Activated naive CD4-positive, alpha-beta T cell treated with anti-CD3 and anti-CD28 coated beads, Interleukin-2, amount 50 U/mL, for 72 hours (primary cell): ENCODE results near the gene SURF1. TPM values are rescaled to one million over a fixed set of nuclear protein-coding genes. Genes with fewer than 3 reads are reported as not detected.

Experiments used
- ATAC-seq, 2 donors: fragments of 150-1000 bp; cut with Tn5 transposase; 2 replicates each; pipeline ENCODE4 v1.10.0; 2021; ENCODE audit warnings: mild to moderate bottlenecking in 2 of 2, moderate library complexity in 2 of 2
- DNase-seq, 2 donors: peaks; one replicate each; pipeline ENCODE4 v3.0.0; 2021 to 2022; ENCODE audit warnings: low spot score in 2 of 2
- H3K27ac Mint-ChIP-seq, 2 donors: one replicate each; pipeline ENCODE4 v1.8.0; 2022; ENCODE audit warnings: mild to moderate bottlenecking in 2 of 2, mixed read lengths in 2 of 2
- H3K36me3 Mint-ChIP-seq, 2 donors: one replicate each; pipeline ENCODE4 v1.8.0; 2022; ENCODE audit warnings: mixed read lengths in 2 of 2
- H3K9me3 Mint-ChIP-seq, 2 donors: one replicate each; pipeline ENCODE4 v1.8.0; 2022; ENCODE audit warnings: mixed read lengths in 2 of 2
- total RNA-seq, 2 donors: library from RNA; stranded (reverse); gene quantifications; one replicate each; pipeline ENCODE4 v1.2.3, GENCODE V29; 2022

The SURF1 gene
- total RNA-seq, 2 donors from 2014 or later = 20.2 to 24.9 TPM

- no peak for DNase-seq
- Mint-ChIP-seq H3K36me3 (peaks cover 6 to 12% of the 10 kb centered on the region in 2 donors), H3K27ac (peak overlapping the region; percentile 73 to 95), H3K9me3 (no peaks in the 10 kb centered on the region)
- no peak for ATAC-seq
Observed at GRCh38 chr9:133354766-133355165, 1.5 kb downstream of the SURF1 start.

DNA sequence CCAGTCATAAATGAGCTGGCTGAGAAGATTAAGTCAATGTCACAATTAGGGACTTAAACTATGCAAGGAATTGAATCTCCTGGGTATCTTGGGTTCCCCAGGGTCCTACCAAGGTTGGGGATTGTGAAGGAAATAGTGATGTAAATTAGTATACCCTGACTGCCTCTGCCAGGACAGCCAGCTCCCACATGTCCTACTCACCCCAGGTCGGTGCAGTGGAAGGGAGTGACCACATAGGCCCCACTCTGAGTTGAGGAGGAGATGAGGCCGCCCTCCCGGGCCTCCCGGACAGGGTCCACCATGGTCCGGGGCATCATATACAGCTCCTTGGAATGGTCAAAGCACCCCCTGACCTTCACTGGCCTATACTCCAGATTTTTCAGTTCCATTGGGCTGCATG lies 2.7 kb downstream of the SURF1 start:
- no peaks in the 10 kb centered on the region for H3K9me3 Mint-ChIP-seq
- DNase-seq = no peak
- H3K27ac Mint-ChIP-seq = peak overlapping the region in 1 of 2 donors; percentile 60
- peaks cover 18 to 24% of the 10 kb centered on the region in 2 donors for H3K36me3 Mint-ChIP-seq
- no peak for ATAC-seq

DNA sequence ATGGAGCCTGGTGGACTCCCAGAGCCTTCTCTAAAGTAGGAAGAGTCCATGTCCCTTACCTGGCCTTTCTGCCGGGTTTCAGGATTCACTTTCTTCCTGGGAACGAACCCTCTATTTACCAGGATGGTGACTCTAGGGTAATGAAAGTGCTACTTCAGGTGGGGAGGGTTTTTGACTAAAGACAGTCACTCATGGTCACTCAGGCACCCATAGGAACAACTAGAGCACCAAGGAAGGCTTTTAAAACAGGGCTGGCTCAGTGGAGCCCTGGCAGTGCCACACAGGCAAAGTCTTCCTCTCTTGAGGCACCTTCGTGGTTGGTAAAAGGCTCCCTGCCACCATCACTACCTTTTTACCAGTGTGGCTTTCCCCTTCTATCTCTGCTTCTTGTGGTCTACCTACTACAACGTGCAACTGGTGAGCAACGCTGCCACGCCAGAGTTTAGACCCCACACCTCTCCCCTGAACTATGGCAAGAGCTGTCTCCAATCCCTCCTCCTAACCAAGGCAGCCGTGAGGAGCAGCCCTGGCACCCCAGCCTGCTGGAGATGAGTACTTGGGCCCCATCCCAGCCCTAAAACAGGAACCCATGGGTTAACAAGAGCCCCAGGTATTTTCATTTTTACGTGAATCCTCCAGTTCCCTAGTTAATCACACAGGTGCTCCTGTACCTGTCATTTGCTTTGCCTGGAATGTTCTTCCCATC lies 3.5 kb downstream of the SURF1 start:
- Mint-ChIP-seq H3K36me3 (peaks cover 26 to 32% of the 10 kb centered on the region in 2 donors), H3K27ac (peak overlapping the region; percentile 60 to 91), H3K9me3 (no peaks in the 10 kb centered on the region)
- ATAC-seq (no peak), DNase-seq (no peak)

GRCh38 chr9:133351908-133352634 lies 4.2 kb downstream of the SURF1 start:
- Mint-ChIP-seq H3K9me3 (no peaks in the 10 kb centered on the region), H3K36me3 (peaks cover 29 to 32% of the 10 kb centered on the region in 2 donors), H3K27ac (peak overlapping the region; percentile 60 to 91)
- peak in 1 of 2 donors; percentile 10 for ATAC-seq
- DNase-seq = no peak

DNA sequence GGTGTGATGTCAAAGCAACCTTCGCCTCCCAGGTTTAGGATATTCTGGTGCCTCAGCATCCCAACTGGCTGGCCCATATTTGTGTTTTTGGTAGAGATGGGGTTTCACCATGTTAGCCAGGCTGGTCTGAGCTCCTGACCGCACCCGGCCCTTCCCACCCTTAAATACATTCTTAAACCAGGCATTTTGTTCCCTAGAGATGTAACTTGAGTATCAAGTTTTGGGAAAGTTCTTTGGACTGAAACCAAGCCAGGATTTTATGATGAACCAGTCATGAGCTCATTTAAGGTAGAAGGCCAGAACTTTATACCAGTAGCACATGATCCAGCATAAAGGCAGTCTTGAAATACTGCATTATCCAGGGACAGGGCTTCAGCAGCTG lies 4.8 kb downstream of the SURF1 start:
- peaks cover 32 to 35% of the 10 kb centered on the region in 2 donors for H3K36me3 Mint-ChIP-seq

DNA sequence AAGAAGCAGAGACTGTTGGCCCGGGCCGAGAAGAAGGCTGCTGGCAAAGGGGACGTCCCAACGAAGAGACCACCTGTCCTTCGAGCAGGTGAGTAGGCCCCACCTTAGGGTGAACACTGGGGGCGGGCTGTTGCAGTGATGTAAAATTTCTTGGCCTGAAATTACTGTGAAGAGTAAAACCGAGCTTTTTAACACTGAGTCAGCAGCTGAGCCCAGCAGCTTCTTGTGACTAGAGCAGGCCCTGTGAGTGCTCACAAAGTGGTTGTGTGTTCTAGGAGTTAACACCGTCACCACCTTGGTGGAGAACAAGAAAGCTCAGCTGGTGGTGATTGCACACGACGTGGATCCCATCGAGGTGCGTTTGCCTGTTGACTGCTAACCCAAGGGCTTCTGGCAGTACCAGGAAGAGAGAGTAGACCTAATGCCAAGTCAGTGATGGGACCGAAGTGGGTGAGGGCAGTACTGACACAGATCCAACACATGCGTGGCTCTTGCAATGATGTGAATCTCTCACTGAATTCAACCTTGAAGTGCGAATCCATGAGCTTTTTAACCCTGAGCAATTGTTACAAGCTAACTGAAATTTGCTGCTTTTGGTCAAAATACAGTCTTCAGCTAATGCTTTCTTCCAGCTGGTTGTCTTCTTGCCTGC lies 6.2 kb downstream of the SURF1 start:
- peaks cover 32 to 39% of the 10 kb centered on the region in 2 donors for H3K36me3 Mint-ChIP-seq
- no peaks in the 10 kb centered on the region for H3K9me3 Mint-ChIP-seq
- DNase-seq (no peak), ATAC-seq (no peak)
- H3K27ac Mint-ChIP-seq = peak overlapping the region; percentile 98 to 100

More for the DNA sequence above, 4.8 kb downstream of the SURF1 start:
- ATAC-seq (no peak), DNase-seq (no peak)
- Mint-ChIP-seq H3K27ac (no peak overlapping the region), H3K9me3 (no peaks in the 10 kb centered on the region)

GRCh38 chr9:133348718-133349573 lies 7.3 kb downstream of the SURF1 start:
- Mint-ChIP-seq H3K27ac (peak overlapping the region; percentile 98 to 100), H3K36me3 (peaks cover 32 to 39% of the 10 kb centered on the region in 2 donors), H3K9me3 (no peaks in the 10 kb centered on the region)
- DNase-seq = no peak
- ATAC-seq = no peak

DNA sequence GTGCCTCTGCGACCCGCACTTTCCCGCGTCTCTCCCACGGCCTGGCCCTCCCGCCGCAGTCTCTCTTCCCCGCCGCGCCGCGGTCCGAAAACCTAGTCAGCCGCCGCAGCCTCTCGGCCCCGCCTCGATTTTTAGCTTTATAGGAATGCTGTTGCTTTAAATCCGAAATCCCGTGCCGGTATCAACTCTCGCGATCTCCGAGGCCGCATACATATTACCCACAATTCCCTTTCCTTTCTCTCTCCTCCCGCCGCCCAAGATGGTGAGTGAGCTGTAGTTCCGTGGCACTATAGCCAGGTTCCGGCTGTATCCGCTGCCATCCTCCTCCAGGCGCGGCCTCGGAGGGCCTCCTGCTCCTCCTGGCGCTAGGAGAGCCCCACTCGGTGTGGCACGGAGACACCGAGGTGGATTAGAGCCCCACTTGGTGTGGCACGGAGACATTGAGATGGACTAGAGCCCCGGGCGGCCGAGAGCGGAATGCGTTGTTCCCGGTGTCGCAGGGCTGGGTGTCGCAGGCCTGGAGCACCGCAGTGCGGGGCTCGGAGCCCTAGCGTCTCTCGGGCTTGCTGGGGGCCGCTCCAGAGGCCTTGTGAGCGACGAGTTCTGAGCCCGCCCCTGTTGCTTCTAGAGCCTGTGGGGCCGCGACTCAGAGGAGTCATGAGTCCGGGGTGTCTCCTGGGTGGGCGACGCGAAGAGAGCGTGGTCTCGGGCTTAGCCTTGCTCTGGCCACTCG lies 8.1 kb downstream of the SURF1 start, which contains the start of the genes MED22 and RPL7A:
MED22 (minus strand) TSS at position 147 of the 733 bp plus-strand sequence. CDS start 1,469 bp downstream, outside the sequence.
RPL7A (plus strand) TSS at position 234 of the 733 bp plus-strand sequence; CDS start at position 260, 26 bp downstream.
- Mint-ChIP-seq H3K9me3 (no peaks in the 10 kb centered on the region), H3K36me3 (peaks cover 32 to 39% of the 10 kb centered on the region in 2 donors), H3K27ac (peak within 1 kb of the TSS; percentile 98 to 100)
- peak; percentile 91 to 93 for DNase-seq
- ATAC-seq = peak; percentile 83 to 84

DNA sequence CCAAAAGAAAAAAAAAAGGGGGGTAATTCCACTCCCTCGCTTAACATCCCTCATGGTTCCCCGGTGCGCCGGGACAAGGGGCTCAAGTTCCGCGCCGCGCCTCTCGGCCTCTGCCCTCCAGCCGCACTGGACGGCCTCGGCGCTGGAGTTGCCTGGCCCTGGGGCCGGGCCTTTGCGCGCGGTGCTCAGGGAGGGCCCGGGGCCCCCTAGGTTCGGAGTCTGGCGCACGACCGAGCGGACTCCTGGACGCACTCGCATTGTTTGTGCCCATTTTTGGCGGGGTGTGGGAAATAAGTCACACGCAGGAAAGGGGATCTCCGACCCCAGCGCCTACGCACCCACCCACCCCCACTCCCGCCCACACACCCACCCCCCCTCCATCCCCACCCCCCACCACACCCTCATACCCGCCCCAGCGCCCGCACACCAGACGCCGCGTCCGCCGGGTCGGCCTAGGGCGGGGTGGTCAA lies 8.7 kb downstream of the SURF1 start:
- Mint-ChIP-seq H3K27ac (peak overlapping the region; percentile 98), H3K36me3 (peaks cover 32 to 39% of the 10 kb centered on the region in 2 donors), H3K9me3 (no peaks in the 10 kb centered on the region)
- DNase-seq (no peak), ATAC-seq (peak; percentile 45 to 52)

- H3K36me3 Mint-ChIP-seq = peaks cover 32 to 39% of the 10 kb centered on the region in 2 donors
Observed at GRCh38 chr9:133346021-133346785, 10.1 kb downstream of the SURF1 start.

GRCh38 chr9:133345596-133345995 lies 10.7 kb downstream of the SURF1 start:
- Mint-ChIP-seq H3K36me3 (peaks cover 29 to 44% of the 10 kb centered on the region in 2 donors), H3K27ac (no peak overlapping the region), H3K9me3 (no peaks in the 10 kb centered on the region)
- no peak for ATAC-seq
- no peak for DNase-seq

More at GRCh38 chr9:133346021-133346785, 10.1 kb downstream of the SURF1 start:
- H3K27ac Mint-ChIP-seq = peak overlapping the region; percentile 98
- ATAC-seq (no peak), DNase-seq (no peak)
- no peaks in the 10 kb centered on the region for H3K9me3 Mint-ChIP-seq

GRCh38 chr9:133344979-133345378 lies 11.3 kb downstream of the SURF1 start:
- DNase-seq (no peak), ATAC-seq (no peak)
- H3K9me3 Mint-ChIP-seq = no peaks in the 10 kb centered on the region
- no peak overlapping the region for H3K27ac Mint-ChIP-seq
- peaks cover 23 to 43% of the 10 kb centered on the region in 2 donors for H3K36me3 Mint-ChIP-seq

GRCh38 chr9:133344071-133344470 lies 12.2 kb downstream of the SURF1 start:
- DNase-seq (no peak), ATAC-seq (no peak)
- no peaks in the 10 kb centered on the region for H3K9me3 Mint-ChIP-seq
- peaks cover 20 to 34% of the 10 kb centered on the region in 2 donors for H3K36me3 Mint-ChIP-seq
- no peak overlapping the region for H3K27ac Mint-ChIP-seq

- Mint-ChIP-seq H3K9me3 (no peaks in the 10 kb centered on the region), H3K36me3 (peaks cover 10 to 20% of the 10 kb centered on the region in 2 donors), H3K27ac (peak overlapping the region; percentile 68)
- DNase-seq (no peak), ATAC-seq (no peak)
Observed at GRCh38 chr9:133342570-133342969, 13.7 kb downstream of the SURF1 start.

- DNase-seq (no peak), ATAC-seq (no peak)
- Mint-ChIP-seq H3K27ac (peak overlapping the region; percentile 60 to 68), H3K9me3 (no peaks in the 10 kb centered on the region), H3K36me3 (peaks cover 10 to 17% of the 10 kb centered on the region in 2 donors)
Observed at GRCh38 chr9:133342069-133342406, 14.2 kb downstream of the SURF1 start.
